ENCODE data around the gene MINDY3. TPM values are rescaled to one million over a fixed set of nuclear protein-coding genes. Genes with fewer than 3 reads are reported as not detected.

The MINDY3 gene
- total and polyA plus RNA-seq, 4 donors: 6.5 to 16.1 (median 12.3) TPM

- TF ChIP-seq HNF4A (conservative IDR thresholded peaks at IDR 0.05): no peak
- TF ChIP-seq GABPA (IDR thresholded peaks at IDR 0.05 in 1 of 2, conservative IDR thresholded peaks at IDR 0.05 in 1 of 2): no peak
- TF ChIP-seq, protein P1, sequence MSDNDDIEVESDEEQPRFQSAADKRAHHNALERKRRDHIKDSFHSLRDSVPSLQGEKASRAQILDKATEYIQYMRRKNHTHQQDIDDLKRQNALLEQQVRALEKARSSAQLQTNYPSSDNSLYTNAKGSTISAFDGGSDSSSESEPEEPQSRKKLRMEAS (IDR thresholded peaks at IDR 0.05): no peak
- no peak for TF ChIP-seq FOXA1 (IDR thresholded peaks at IDR 0.05)
- TF ChIP-seq CTCF (IDR thresholded peaks at IDR 0.05; ENCODE audit: low read depth, low read length, missing input control): no peak
- TF ChIP-seq REST (IDR thresholded peaks at IDR 0.05): no peak
- no peak for TF ChIP-seq JUND (IDR thresholded peaks at IDR 0.05)
- TF ChIP-seq, protein P2, sequence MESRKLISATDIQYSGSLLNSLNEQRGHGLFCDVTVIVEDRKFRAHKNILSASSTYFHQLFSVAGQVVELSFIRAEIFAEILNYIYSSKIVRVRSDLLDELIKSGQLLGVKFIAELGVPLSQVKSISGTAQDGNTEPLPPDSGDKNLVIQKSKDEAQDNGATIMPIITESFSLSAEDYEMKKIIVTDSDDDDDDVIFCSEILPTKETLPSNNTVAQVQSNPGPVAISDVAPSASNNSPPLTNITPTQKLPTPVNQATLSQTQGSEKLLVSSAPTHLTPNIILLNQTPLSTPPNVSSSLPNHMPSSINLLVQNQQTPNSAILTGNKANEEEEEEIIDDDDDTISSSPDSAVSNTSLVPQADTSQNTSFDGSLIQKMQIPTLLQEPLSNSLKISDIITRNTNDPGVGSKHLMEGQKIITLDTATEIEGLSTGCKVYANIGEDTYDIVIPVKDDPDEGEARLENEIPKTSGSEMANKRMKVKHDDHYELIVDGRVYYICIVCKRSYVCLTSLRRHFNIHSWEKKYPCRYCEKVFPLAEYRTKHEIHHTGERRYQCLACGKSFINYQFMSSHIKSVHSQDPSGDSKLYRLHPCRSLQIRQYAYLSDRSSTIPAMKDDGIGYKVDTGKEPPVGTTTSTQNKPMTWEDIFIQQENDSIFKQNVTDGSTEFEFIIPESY (IDR thresholded peaks at IDR 0.05): no peak
- DNase-seq (ENCODE audit: low spot score): no peak
- Histone ChIP-seq H3K9ac (ENCODE audit: low read depth in 1 of 2, low read length in 2 of 2) (no peak overlapping the region), H3K36me3 (ENCODE audit: control insufficient read depth in 4 of 4, insufficient read depth in 3 of 4, low read depth in 1 of 4, low read length in 3 of 4) (no peaks in the 10 kb centered on the region), H3K9me3 (ENCODE audit: control insufficient read depth in 4 of 4, low read length in 3 of 4) (no peaks in the 10 kb centered on the region), H3K27me3 (ENCODE audit: control insufficient read depth in 4 of 4, insufficient read depth in 4 of 4, low read length in 3 of 4) (peaks cover 0 to 13% (median 0%) of the 10 kb centered on the region in 4 donors), H3K27ac (ENCODE audit: low read depth in 1 of 2, low read length in 2 of 2) (no peak overlapping the region), H3K4me3 (ENCODE audit: low read depth in 1 of 3, low read length in 3 of 3) (no peak overlapping the region), H3K4me1 (ENCODE audit: control insufficient read depth in 4 of 4, insufficient read depth in 4 of 4, low read length in 3 of 4) (no peaks in the 10 kb centered on the region)
- WGBS: 84% methylated on average over 3 of the region's 3 CpGs
Observed at GRCh38 chr10:15884447-15884846, 24.1 kb upstream of the MINDY3 start.

GRCh38 chr10:15881542-15881941, 21.2 kb upstream of the MINDY3 start:
- Histone ChIP-seq H3K36me3 (ENCODE audit: control insufficient read depth in 4 of 4, insufficient read depth in 3 of 4, low read depth in 1 of 4, low read length in 3 of 4) (no peaks in the 10 kb centered on the region), H3K9me3 (ENCODE audit: control insufficient read depth in 4 of 4, low read length in 3 of 4) (no peaks in the 10 kb centered on the region), H3K4me3 (ENCODE audit: low read depth in 1 of 3, low read length in 3 of 3) (no peak overlapping the region), H3K27me3 (ENCODE audit: control insufficient read depth in 4 of 4, insufficient read depth in 4 of 4, low read length in 3 of 4) (peaks cover 0 to 8% (median 0%) of the 10 kb centered on the region in 4 donors), H3K4me1 (ENCODE audit: control insufficient read depth in 4 of 4, insufficient read depth in 4 of 4, low read length in 3 of 4) (no peaks in the 10 kb centered on the region), H3K9ac (ENCODE audit: low read depth in 1 of 2, low read length in 2 of 2) (no peak overlapping the region), H3K27ac (ENCODE audit: low read depth in 1 of 2, low read length in 2 of 2) (no peak overlapping the region)
- TF ChIP-seq TAF1 (conservative IDR thresholded peaks at IDR 0.05): no peak
- TF ChIP-seq YY1 (IDR thresholded peaks at IDR 0.05): no peak
- TF ChIP-seq, protein P2 (IDR thresholded peaks at IDR 0.05): no peak
- no peak for TF ChIP-seq JUND (IDR thresholded peaks at IDR 0.05)
- no peak for TF ChIP-seq NR2F2 (IDR thresholded peaks at IDR 0.05)
- TF ChIP-seq GABPA (IDR thresholded peaks at IDR 0.05 in 1 of 2, conservative IDR thresholded peaks at IDR 0.05 in 1 of 2): no peak
- TF ChIP-seq, protein P3, sequence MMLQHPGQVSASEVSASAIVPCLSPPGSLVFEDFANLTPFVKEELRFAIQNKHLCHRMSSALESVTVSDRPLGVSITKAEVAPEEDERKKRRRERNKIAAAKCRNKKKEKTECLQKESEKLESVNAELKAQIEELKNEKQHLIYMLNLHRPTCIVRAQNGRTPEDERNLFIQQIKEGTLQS (IDR thresholded peaks at IDR 0.05): no peak
- TF ChIP-seq SP1 (IDR thresholded peaks at IDR 0.05): no peak
- TF ChIP-seq CTCF (IDR thresholded peaks at IDR 0.05; ENCODE audit: low read depth, low read length, missing input control): no peak
- no peak for TF ChIP-seq RXRA (IDR thresholded peaks at IDR 0.05)
- no peak for TF ChIP-seq EGR1 (IDR thresholded peaks at IDR 0.05; ENCODE audit: low read depth in 2 of 2)
- TF ChIP-seq FOXA1 (IDR thresholded peaks at IDR 0.05): no peak
- no peak for TF ChIP-seq HNF4G (IDR thresholded peaks at IDR 0.05)
- TF ChIP-seq, protein P1 (IDR thresholded peaks at IDR 0.05): no peak
- no peak for DNase-seq (ENCODE audit: low spot score)
- WGBS: 49% methylated on average over 1 of the region's 1 CpG
